Endometrial microvascular endothelial cells (primary cell): Measurements from ENCODE around the gene COL20A1. TPM values are rescaled to one million over a fixed set of nuclear protein-coding genes. Genes with fewer than 3 reads are reported as not detected.

Experiments
- in situ Hi-C: cut with HindIII; loops from 2 replicates; pipeline ENCODE4 v1.10.0; 2017; ENCODE audit warnings: low sequenced_read_pairs, low pct_unique_long_range_greater_than_20kb; ENCODE audit errors: inconsistent ontology term
- total RNA-seq: library from RNA; depleted of rRNA; stranded (reverse); fragments of >200 nt; gene quantifications from one replicate; pipeline ENCODE4 v1.2.3, GENCODE V29; 2015; ENCODE audit errors: inconsistent ontology term

Gene COL20A1
- total RNA-seq, 1 donor from 2014 or later: not detected

GRCh38 chr20:63350196-63350595 lies 57.2 kb downstream of the COL20A1 start:
- in situ Hi-C loops: no loop called here

GRCh38 chr20:63350597-63351325 lies 57.8 kb downstream of the COL20A1 start:
- in situ Hi-C loops: no loop called here

GRCh38 chr20:63351326-63351700 lies 58.3 kb downstream of the COL20A1 start:
- in situ Hi-C loops: no loop called here

GRCh38 chr20:63351811-63352591 lies 59.0 kb downstream of the COL20A1 start:
- in situ Hi-C loops: no loop called here

- in situ Hi-C loops: no loop called here
Measured at GRCh38 chr20:63352811-63353221, 59.8 kb downstream of the COL20A1 start.

- in situ Hi-C loops: no loop called here
Measured at GRCh38 chr20:63354636-63355350, 61.8 kb downstream of the COL20A1 start.

- in situ Hi-C loops: no loop called here
Measured at GRCh38 chr20:63355781-63356295, 62.9 kb downstream of the COL20A1 start.

GRCh38 chr20:63356511-63356910 lies 63.5 kb downstream of the COL20A1 start:
- in situ Hi-C loops: no loop called here

- in situ Hi-C loops: no loop called here
Measured at GRCh38 chr20:63356931-63357879, 64.2 kb downstream of the COL20A1 start.

- in situ Hi-C loops: no loop called here
Measured at GRCh38 chr20:63357921-63358905, 65.2 kb downstream of the COL20A1 start.

- in situ Hi-C loops: no loop called here
Measured at GRCh38 chr20:63359164-63359934, 66.4 kb downstream of the COL20A1 start.

- in situ Hi-C loops: no loop called here
Measured at GRCh38 chr20:63359937-63360849, 67.2 kb downstream of the COL20A1 start.

- in situ Hi-C loops: no loop called here
Measured at GRCh38 chr20:63360850-63361518, 68.0 kb downstream of the COL20A1 start, which contains the start of gene CHRNA4. TSS of gene CHRNA4 (minus strand) at chr20:63361349. CDS start at chr20:63361165, 184 bp downstream.

GRCh38 chr20:63361519-63362435 lies 68.8 kb downstream of the COL20A1 start:
- in situ Hi-C loops: no loop called here
